Mesenchymal stem cell (in vitro differentiated cells and primary cell): ENCODE measurements around the gene SPHK2.
A peak's percentile ranks its signal among the peaks of the same experiment; 100 is the strongest.

ENCODE experiments used
- DNase-seq: peaks from one replicate; pipeline ENCODE4 v3.0.0-alpha.2; 2013
- H2AFZ ChIP-seq: one replicate; pipeline ENCODE4 v1.6.1; 2013; ENCODE audit warnings: low read depth, mild to moderate bottlenecking, control low read depth, inconsistent platforms, low read length, moderate library complexity
- H2AK5ac ChIP-seq: 2 replicates; pipeline ENCODE4 v1.6.1; 2013; ENCODE audit warnings: low read length, moderate library complexity, mild to moderate bottlenecking, inconsistent platforms; ENCODE audit not compliant: severe bottlenecking
- H2BK120ac ChIP-seq: one replicate; pipeline ENCODE4 v1.6.1; 2013; ENCODE audit warnings: low read depth, mild to moderate bottlenecking, inconsistent platforms, low read length, moderate library complexity
- H2BK12ac ChIP-seq, 2 experiments: one replicate each; pipeline ENCODE4 v1.6.1; 2013; ENCODE audit warnings: inconsistent platforms in 2 of 2, low read length in 2 of 2, mild to moderate bottlenecking in 2 of 2, moderate library complexity in 2 of 2, control low read depth in 1 of 2
- H2BK15ac ChIP-seq: one replicate; pipeline ENCODE4 v1.6.1; 2013; ENCODE audit warnings: mild to moderate bottlenecking, low read depth, inconsistent platforms; ENCODE audit not compliant: poor library complexity, severe bottlenecking
- H2BK5ac ChIP-seq: 2 replicates; pipeline ENCODE4 v1.6.1; 2013; ENCODE audit warnings: low read depth, mild to moderate bottlenecking, low read length, control low read depth, inconsistent platforms; ENCODE audit not compliant: poor library complexity, severe bottlenecking
- H3K14ac ChIP-seq, 2 experiments: one replicate each; pipeline ENCODE4 v1.6.1; 2013; ENCODE audit warnings: inconsistent platforms in 2 of 2, low read length in 2 of 2, control low read depth in 1 of 2, mild to moderate bottlenecking in 1 of 2, moderate library complexity in 1 of 2
- H3K18ac ChIP-seq, 2 experiments: one replicate each; pipeline ENCODE4 v1.6.1; 2013; ENCODE audit warnings: inconsistent platforms in 2 of 2, low read length in 2 of 2, control low read depth in 1 of 2, low read depth in 1 of 2, mild to moderate bottlenecking in 1 of 2
- H3K23ac ChIP-seq, 2 experiments: one replicate each; pipeline ENCODE4 v1.6.1; 2013; ENCODE audit warnings: inconsistent platforms in 2 of 2, low read length in 2 of 2, mild to moderate bottlenecking in 2 of 2, moderate library complexity in 2 of 2, control low read depth in 1 of 2
- H3K27ac ChIP-seq: 2 replicates; pipeline ENCODE4 v1.5.1; 2013; ENCODE audit warnings: mild to moderate bottlenecking, moderate library complexity, low read length, control low read depth, inconsistent platforms; ENCODE audit not compliant: poor library complexity, severe bottlenecking
- H3K27me3 ChIP-seq, 2 experiments: 2 replicates each; pipeline versions ENCODE4 v1.6.1 to v1.7.0; 2013; ENCODE audit warnings: low read length in 2 of 2, mild to moderate bottlenecking in 2 of 2, moderate library complexity in 2 of 2, control low read depth in 1 of 2, inconsistent platforms in 1 of 2; ENCODE audit not compliant: control insufficient read depth in 1 of 2, insufficient read depth in 1 of 2
- H3K36me3 ChIP-seq, 2 experiments: 2 replicates each; pipeline versions ENCODE4 v1.6.1 to v1.7.0; 2013; ENCODE audit warnings: low read length in 2 of 2, control low read depth in 1 of 2, inconsistent platforms in 1 of 2, low read depth in 1 of 2, mild to moderate bottlenecking in 1 of 2; ENCODE audit not compliant: insufficient read depth in 2 of 2, control insufficient read depth in 1 of 2
- H3K4ac ChIP-seq, 2 experiments: one replicate each; pipeline ENCODE4 v1.6.1; 2013; ENCODE audit warnings: inconsistent platforms in 2 of 2, low read length in 2 of 2, mild to moderate bottlenecking in 2 of 2, moderate library complexity in 2 of 2, control low read depth in 1 of 2, low read depth in 1 of 2
- H3K4me1 ChIP-seq: 2 replicates; pipeline ENCODE4 v1.6.1; 2013; ENCODE audit warnings: low read depth, low read length, control low read depth; ENCODE audit not compliant: control insufficient read depth, insufficient read depth
- H3K4me2 ChIP-seq: 2 replicates; pipeline ENCODE4 v1.6.1; 2013; ENCODE audit warnings: low read length, mild to moderate bottlenecking, inconsistent platforms; ENCODE audit not compliant: poor library complexity, severe bottlenecking
- H3K4me3 ChIP-seq, 2 experiments: 2 replicates each; pipeline versions ENCODE4 v1.5.1 to v1.7.0; 2013; ENCODE audit warnings: low read length in 2 of 2, mild to moderate bottlenecking in 2 of 2, control low read depth in 1 of 2, low read depth in 1 of 2; ENCODE audit not compliant: insufficient read depth in 1 of 2
- H3K79me1 ChIP-seq: replicated peaks from 2 replicates; pipeline ENCODE4 v1.6.1; 2013; ENCODE audit warnings: mild to moderate bottlenecking, control low read depth, low read length, inconsistent platforms; ENCODE audit not compliant: poor library complexity, severe bottlenecking
- H3K9ac ChIP-seq: 2 replicates; pipeline ENCODE4 v1.7.0; 2013; ENCODE audit warnings: mild to moderate bottlenecking, low read length, moderate library complexity
- H3K9me3 ChIP-seq: 2 replicates; pipeline ENCODE4 v1.7.0; 2013; ENCODE audit warnings: mild to moderate bottlenecking, low read length; ENCODE audit not compliant: control insufficient read depth
- H4K8ac ChIP-seq: one replicate; pipeline ENCODE4 v1.6.1; 2013; ENCODE audit warnings: inconsistent platforms, mild to moderate bottlenecking, low read length, moderate library complexity
- H4K91ac ChIP-seq: one replicate; pipeline ENCODE4 v1.6.1; 2013; ENCODE audit warnings: mild to moderate bottlenecking, low read length, inconsistent platforms
- WGBS: methylation state at CpG from one replicate; pipeline ENCODE4 v1.1.7; 2013; ENCODE audit warnings: mixed read lengths; 5-methylcytosine and 5-hydroxymethylcytosine counted together

The SPHK2 gene

DNA sequence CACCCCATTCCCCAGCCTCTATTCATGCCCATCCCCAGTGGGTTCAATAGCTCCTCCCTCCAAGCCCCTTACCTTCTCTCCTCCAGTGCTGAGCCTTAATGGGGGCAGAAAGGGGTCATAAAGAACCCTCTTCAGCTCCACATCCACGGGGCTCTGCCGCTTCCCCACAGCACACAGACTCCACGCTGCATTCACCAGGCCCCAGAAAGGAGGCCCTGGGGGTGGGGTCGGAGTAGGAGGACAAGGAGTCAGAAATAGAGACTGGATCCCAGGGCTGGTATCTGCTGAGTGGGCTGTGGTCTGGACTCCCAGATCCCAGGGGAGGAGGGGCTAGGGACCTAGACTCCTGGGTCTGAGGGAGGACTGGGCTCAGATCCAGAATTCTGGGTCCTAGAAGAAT lies 25.0 kb downstream of the SPHK2 start:
- H2AK5ac ChIP-seq = peak overlapping the region; percentile 64
- peaks cover 23% of the 10 kb centered on the region for H3K4me1 ChIP-seq
- no peaks in the 10 kb centered on the region for H3K27me3 ChIP-seq
- no peak overlapping the region for H2BK15ac ChIP-seq
- no peaks in the 10 kb centered on the region for H3K79me1 ChIP-seq
- H3K14ac ChIP-seq = no peak overlapping the region
- peak overlapping the region in 1 of 2 experiments; percentile 32 for H3K4ac ChIP-seq
- no peak overlapping the region for H2BK5ac ChIP-seq
- H2AFZ ChIP-seq = no peak overlapping the region
- H3K18ac ChIP-seq = no peak overlapping the region
- H3K4me3 ChIP-seq = no peak overlapping the region
- DNase-seq = no peak
- no peak overlapping the region for H3K4me2 ChIP-seq
- peak overlapping the region in 1 of 2 experiments; percentile 37 for H2BK12ac ChIP-seq
- H4K91ac ChIP-seq = no peak overlapping the region
- no peak overlapping the region for H3K9ac ChIP-seq
- no peak overlapping the region for H3K27ac ChIP-seq
- H3K36me3 ChIP-seq = peaks cover 0 to 7% of the 10 kb centered on the region in 2 experiments
- H4K8ac ChIP-seq = peak overlapping the region; percentile 5
- no peak overlapping the region for H3K23ac ChIP-seq
- WGBS = 83% methylated on average over 4 of the region's 4 CpGs
- H3K9me3 ChIP-seq = no peaks in the 10 kb centered on the region
- H2BK120ac ChIP-seq = no peak overlapping the region

DNA sequence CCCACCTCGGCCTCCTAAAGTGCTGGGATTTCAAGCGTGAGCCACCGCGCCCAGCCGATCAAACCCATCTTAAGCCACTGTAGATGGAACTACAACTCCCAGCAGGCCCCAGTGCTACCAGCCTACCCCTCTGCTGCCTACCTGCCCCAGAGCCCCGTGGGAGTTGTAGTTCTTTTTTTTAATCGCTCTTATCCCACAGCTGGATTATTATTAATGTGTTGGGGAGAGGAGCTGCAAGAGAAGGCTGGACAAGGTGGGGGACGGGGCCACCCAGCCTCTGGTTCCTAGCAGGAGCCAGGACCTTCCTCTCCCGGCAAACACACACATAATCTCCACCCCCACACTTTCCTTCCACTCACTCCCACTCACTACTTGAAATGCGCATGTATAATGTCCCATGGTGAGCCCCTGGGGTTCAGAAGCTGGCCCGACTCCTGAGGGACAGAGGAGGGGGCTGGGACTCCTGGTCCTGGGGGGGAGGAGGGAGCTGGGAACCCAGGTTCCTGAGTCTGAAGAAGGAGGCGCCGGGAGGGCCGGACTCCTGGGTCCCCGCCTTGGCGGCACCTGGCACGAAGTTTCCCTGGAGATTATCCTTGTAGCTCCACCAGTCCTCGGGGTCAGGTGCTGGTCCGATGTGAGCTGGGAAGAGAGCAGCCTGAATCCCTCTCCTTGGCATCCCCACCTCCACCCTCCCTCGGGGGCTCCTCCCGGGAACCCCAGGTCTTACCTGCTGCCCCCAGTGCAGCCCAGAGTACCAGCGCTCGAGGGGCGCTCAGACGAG lies 25.7 kb downstream of the SPHK2 start:
- H3K23ac ChIP-seq = no peak overlapping the region
- peak overlapping the region in 1 of 2 experiments; percentile 76 for H3K14ac ChIP-seq
- H3K27ac ChIP-seq = peak overlapping the region; percentile 73
- H2AK5ac ChIP-seq = peak overlapping the region; percentile 41
- 5% methylated on average over 23 of the region's 25 CpGs for WGBS
- H2AFZ ChIP-seq = no peak overlapping the region
- no peaks in the 10 kb centered on the region for H3K27me3 ChIP-seq
- peaks cover 24% of the 10 kb centered on the region for H3K4me1 ChIP-seq
- H2BK120ac ChIP-seq = peak overlapping the region; percentile 52
- no peak overlapping the region for H2BK5ac ChIP-seq
- DNase-seq = peak; percentile 79
- H3K4me2 ChIP-seq = peak overlapping the region; percentile 89
- peaks cover 0 to under 1% of the 10 kb centered on the region in 2 experiments for H3K36me3 ChIP-seq
- H3K79me1 ChIP-seq = no peaks in the 10 kb centered on the region
- peak overlapping the region; percentile 99 for H2BK15ac ChIP-seq
- H4K8ac ChIP-seq = peak overlapping the region; percentile 94
- H3K18ac ChIP-seq = peak overlapping the region; percentile 58 to 98
- H3K4ac ChIP-seq = peak overlapping the region in 1 of 2 experiments; percentile 95
- H2BK12ac ChIP-seq = peak overlapping the region in 1 of 2 experiments; percentile 92
- no peaks in the 10 kb centered on the region for H3K9me3 ChIP-seq
- peak overlapping the region; percentile 47 for H4K91ac ChIP-seq
- peak overlapping the region; percentile 53 for H3K9ac ChIP-seq
- H3K4me3 ChIP-seq = peak overlapping the region; percentile 48 to 80

DNA sequence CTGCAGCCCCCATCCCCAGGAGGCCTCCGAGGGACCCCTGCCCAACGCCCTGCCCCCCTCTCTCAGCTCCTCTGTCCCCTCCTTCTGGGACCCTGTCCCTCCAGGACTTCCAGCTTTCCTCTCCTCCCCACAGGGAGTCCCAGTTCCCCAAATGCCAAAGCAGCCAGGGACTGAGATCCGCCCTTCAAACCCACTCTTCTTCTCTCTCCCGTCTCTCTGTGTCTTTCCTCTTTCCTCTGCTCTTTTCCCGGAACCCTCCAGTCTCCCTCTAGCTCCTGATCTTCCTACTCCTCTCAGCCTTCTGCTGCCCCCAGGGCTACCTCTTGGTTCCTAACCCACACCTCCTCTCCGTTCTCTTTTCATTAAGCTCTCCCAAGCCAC lies 26.3 kb downstream of the SPHK2 start:
- H4K8ac ChIP-seq = peak overlapping the region; percentile 94
- peak overlapping the region in 1 of 2 experiments; percentile 2 for H3K23ac ChIP-seq
- H2BK12ac ChIP-seq = peak overlapping the region; percentile 6 to 92
- peak overlapping the region; percentile 41 for H2AK5ac ChIP-seq
- peak overlapping the region; percentile 47 for H4K91ac ChIP-seq
- H2BK5ac ChIP-seq = no peak overlapping the region
- peaks cover 24% of the 10 kb centered on the region for H3K4me1 ChIP-seq
- H3K79me1 ChIP-seq = no peaks in the 10 kb centered on the region
- peak overlapping the region; percentile 89 for H3K4me2 ChIP-seq
- H3K14ac ChIP-seq = peak overlapping the region in 1 of 2 experiments; percentile 76
- DNase-seq = no peak
- no peaks in the 10 kb centered on the region for H3K36me3 ChIP-seq
- peak overlapping the region; percentile 48 to 98 for H3K18ac ChIP-seq
- H2AFZ ChIP-seq = peak overlapping the region; percentile 92
- peak overlapping the region; percentile 73 for H3K27ac ChIP-seq
- H3K27me3 ChIP-seq = no peaks in the 10 kb centered on the region
- peak overlapping the region in 1 of 2 experiments; percentile 95 for H3K4ac ChIP-seq
- H2BK120ac ChIP-seq = peak overlapping the region; percentile 52
- peak overlapping the region; percentile 58 to 80 for H3K4me3 ChIP-seq
- WGBS = 1% methylated on average over 6 of the region's 6 CpGs
- peak overlapping the region; percentile 99 for H2BK15ac ChIP-seq
- H3K9ac ChIP-seq = peak overlapping the region; percentile 39
- H3K9me3 ChIP-seq = no peaks in the 10 kb centered on the region

DNA sequence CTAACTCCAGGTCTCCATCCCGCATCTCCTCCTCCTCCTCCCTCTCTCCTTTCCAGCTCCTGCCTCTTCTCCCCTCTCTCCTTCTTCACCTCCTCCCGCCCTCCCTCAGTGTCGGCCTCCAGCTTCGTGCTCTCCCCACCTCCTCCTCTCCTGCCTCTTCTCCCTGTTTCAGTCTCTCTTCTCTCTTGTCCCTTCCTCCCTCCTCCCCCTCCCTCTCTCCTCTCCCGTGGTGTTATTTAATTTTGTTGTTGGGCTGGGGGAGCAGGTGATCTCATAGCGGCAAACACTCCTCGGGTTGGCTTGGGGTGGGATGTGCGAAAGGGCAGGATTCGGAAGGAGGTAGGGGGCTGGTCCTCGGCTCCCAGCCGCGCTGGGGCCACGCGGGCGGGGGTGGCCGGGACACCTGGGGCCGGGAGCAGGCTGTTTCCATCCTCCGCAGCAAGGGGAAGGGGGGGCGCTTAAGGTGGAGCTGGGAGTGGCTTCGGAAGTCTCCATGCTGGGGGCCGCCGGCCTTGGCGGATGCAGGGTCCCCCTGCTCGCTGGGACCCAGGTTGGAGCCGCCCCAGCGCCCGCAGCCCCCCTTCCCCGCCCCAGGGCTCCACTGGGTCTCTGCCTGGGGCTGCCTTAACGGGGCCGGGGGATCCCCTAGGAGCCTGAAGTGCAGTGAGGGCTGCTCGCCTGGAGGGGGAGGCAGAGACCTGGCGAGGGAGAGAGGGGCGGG lies 26.9 kb downstream of the SPHK2 start, which contains the start of gene CA11:
TSS of gene CA11 (minus strand) at position 187 of the 721 bp plus-strand sequence. CDS start 555 bp downstream, outside the sequence.
- peak within 1 kb of the TSS; percentile 68 for H2AK5ac ChIP-seq
- peak within 1 kb of the TSS; percentile 73 for H3K27ac ChIP-seq
- H3K79me1 ChIP-seq = no peaks in the 10 kb centered on the region
- peak within 1 kb of the TSS; percentile 99 for H2BK15ac ChIP-seq
- peak within 1 kb of the TSS; percentile 54 for H2BK120ac ChIP-seq
- H4K8ac ChIP-seq = peak within 1 kb of the TSS; percentile 94
- DNase-seq = peak; percentile 89
- peak within 1 kb of the TSS; percentile 58 to 98 for H3K18ac ChIP-seq
- WGBS = under 1% methylated on average over 27 of the region's 33 CpGs
- H3K4ac ChIP-seq = peak within 1 kb of the TSS in 1 of 2 experiments; percentile 95
- peaks cover 24% of the 10 kb centered on the region for H3K4me1 ChIP-seq
- peak within 1 kb of the TSS; percentile 76 for H2BK5ac ChIP-seq
- peak within 1 kb of the TSS; percentile 53 for H3K9ac ChIP-seq
- no peaks in the 10 kb centered on the region for H3K36me3 ChIP-seq
- no peaks in the 10 kb centered on the region for H3K27me3 ChIP-seq
- peak within 1 kb of the TSS; percentile 6 to 97 for H2BK12ac ChIP-seq
- peak within 1 kb of the TSS in 1 of 2 experiments; percentile 76 for H3K14ac ChIP-seq
- no peaks in the 10 kb centered on the region for H3K9me3 ChIP-seq
- peak within 1 kb of the TSS; percentile 89 for H3K4me2 ChIP-seq
- peak within 1 kb of the TSS; percentile 47 for H4K91ac ChIP-seq
- H3K4me3 ChIP-seq = peak within 1 kb of the TSS; percentile 58 to 80
- H2AFZ ChIP-seq = peak within 1 kb of the TSS; percentile 92
- peak within 1 kb of the TSS in 1 of 2 experiments; percentile 2 for H3K23ac ChIP-seq
